A549 (cell line): Measurements from ENCODE around the gene TEX2. TPM values are rescaled to one million over a fixed set of nuclear protein-coding genes. Genes with fewer than 3 reads are reported as not detected.
A peak's percentile ranks its signal among the peaks of the same experiment; 100 is the strongest.

Source experiments
- ATAC-seq, 2 experiments: fragments of 200-7000 bp in 1 of 2; fragments of >200 bp in 1 of 2; cut with Nextera tagmentation in 1 of 2; cut with Tn5 transposase in 1 of 2; 3 replicates each; pipeline versions ENCODE4 v1.8.0 to v1.9.1; 2018 to 2020; ENCODE audit warnings: mild to moderate bottlenecking in 1 of 2, moderate library complexity in 1 of 2
- CTCF ChIA-PET: fragments of 300-600 bp; sonication (Branson Sonifier 250); formaldehyde crosslinking; extraction: SDS; loops from one replicate; lab custom pipeline; 2021; ENCODE audit warnings: antibody characterized with exemption, inconsistent platforms; lab: Yijun Ruan, JAX
- POLR2A ChIA-PET: fragments of 350-600 bp; formaldehyde crosslinking; extraction: SDS; loops from one replicate; lab custom pipeline; 2021; ENCODE audit warnings: antibody characterized with exemption, inconsistent platforms; lab: Yijun Ruan, JAX
- DNase-seq, 2 experiments: peaks; one replicate each; pipeline versions ENCODE4 v3.0.0 to v3.0.0-alpha.2; 2011 to 2016; ENCODE audit warnings: low read depth in 1 of 2, low spot score in 1 of 2
- FAIRE-seq: peaks from 2 replicates; lab custom pipeline; 2011; peaks lifted over from hg19 to GRCh38; lab: Jason Lieb, UNC
- H3K27ac ChIP-seq, 2 experiments: fragments of >200 bp; sonication (Bioruptor Twin); formaldehyde crosslinking; 3 replicates each; pipeline ENCODE4 v1.5.1; 2016 to 2017
- H3K4me1 ChIP-seq: fragments of >200 bp; sonication (Bioruptor Twin); formaldehyde crosslinking; 3 replicates; pipeline ENCODE4 v1.6.1; 2016
- H3K4me2 ChIP-seq: fragments of >200 bp; sonication (Bioruptor Twin); formaldehyde crosslinking; 3 replicates; pipeline ENCODE4 v1.6.1; 2016
- H3K4me3 ChIP-seq: fragments of >200 bp; sonication (Bioruptor Twin); formaldehyde crosslinking; 3 replicates; pipeline ENCODE4 v1.5.1; 2016
- H3K9me3 ChIP-seq: fragments of >200 bp; sonication (Bioruptor Twin); formaldehyde crosslinking; 3 replicates; pipeline ENCODE4 v1.6.1; 2016
- ATOH8 ChIP-seq: fragments of 250-450 bp; sonication (Bioruptor Pico); IDR thresholded peaks from 2 replicates; pipeline ENCODE4 v1.5.0; 2020; ENCODE audit warnings: low read depth, mild to moderate bottlenecking, moderate library complexity
- CBX2 ChIP-seq: fragments of 200-600 bp; sonication (generic); IDR thresholded peaks from 2 replicates; pipeline ENCODE4 v1.6.1; 2016; ENCODE audit warnings: low read depth, mild to moderate bottlenecking, borderline replicate concordance
- E2F6 ChIP-seq: IDR thresholded peaks from 2 replicates; pipeline ENCODE4 v1.6.1; 2012; ENCODE audit warnings: low read depth, borderline replicate concordance
- EHMT2 ChIP-seq: fragments of 200-600 bp; sonication (generic); IDR thresholded peaks from 2 replicates; pipeline ENCODE4 v1.6.1; 2016; ENCODE audit warnings: antibody characterized with exemption, low read depth, mild to moderate bottlenecking, moderate library complexity
- FOSL2 ChIP-seq, 2 experiments: fragments of 450-650 bp in 1 of 2; fragments of >200 bp in 1 of 2; sonication (Bioruptor Twin) in 1 of 2; formaldehyde crosslinking; IDR thresholded peaks; 2 replicates each; pipeline versions ENCODE4 v1.5.0 to v1.6.1; 2016 to 2020; ENCODE audit warnings: mild to moderate bottlenecking in 1 of 2, moderate library complexity in 1 of 2
- GATA3 ChIP-seq: IDR thresholded peaks from 2 replicates; pipeline ENCODE4 v1.6.1; 2012; ENCODE audit warnings: borderline replicate concordance
- HOXB13 ChIP-seq: fragments of 250-450 bp; sonication (Bioruptor Pico); IDR thresholded peaks from 2 replicates; pipeline ENCODE4 v1.5.0; 2020; ENCODE audit warnings: low read depth, mild to moderate bottlenecking, moderate library complexity
- JUNB ChIP-seq: fragments of >200 bp; sonication (Bioruptor Twin); formaldehyde crosslinking; IDR thresholded peaks from 2 replicates; pipeline ENCODE4 v1.6.1; 2016
- MAX ChIP-seq: IDR thresholded peaks from 2 replicates; pipeline ENCODE4 v1.6.1; 2012
- MYC ChIP-seq: IDR thresholded peaks from 2 replicates; pipeline ENCODE4 v1.6.1; 2012; ENCODE audit warnings: mild to moderate bottlenecking, inconsistent platforms, low read length, improper control_type of control experiment, borderline replicate concordance
- NPAS2 ChIP-seq: fragments of 250-450 bp; sonication (Bioruptor Pico); IDR thresholded peaks from 2 replicates; pipeline ENCODE4 v1.8.0; 2022; ENCODE audit warnings: mild to moderate bottlenecking, moderate library complexity, borderline replicate concordance
- PHF8 ChIP-seq: fragments of 200-600 bp; sonication (generic); IDR thresholded peaks from 2 replicates; pipeline ENCODE4 v1.6.1; 2016; ENCODE audit warnings: low read depth, mild to moderate bottlenecking, antibody characterized with exemption, moderate library complexity, borderline replicate concordance
- POLR2AphosphoS2 ChIP-seq: conservative IDR thresholded peaks from 2 replicates; pipeline ENCODE4 v1.6.1; 2012; ENCODE audit warnings: low read length, improper control_type of control experiment, inconsistent platforms
- RCOR1 ChIP-seq: fragments of 150-350 bp; IDR thresholded peaks from 2 replicates; pipeline ENCODE4 v1.6.1; 2014; ENCODE audit warnings: antibody characterized with exemption, low read length, low read depth
- RFX5 ChIP-seq: fragments of 450-650 bp; IDR thresholded peaks from 2 replicates; pipeline ENCODE4 v1.7.1; 2014; ENCODE audit warnings: antibody characterized with exemption, mild to moderate bottlenecking, moderate library complexity
- SMC3 ChIP-seq: fragments of >200 bp; sonication (Bioruptor Twin); formaldehyde crosslinking; IDR thresholded peaks from 3 replicates; pipeline ENCODE4 v1.6.1; 2018; ENCODE audit warnings: inconsistent platforms
- SREBF2 ChIP-seq: fragments of 450-650 bp; IDR thresholded peaks from 2 replicates; pipeline ENCODE4 v1.6.1; 2014; ENCODE audit warnings: mild to moderate bottlenecking, moderate library complexity
- TP53 ChIP-seq: fragments of 250-450 bp; sonication (Bioruptor Pico); IDR thresholded peaks from 2 replicates; pipeline ENCODE4 v1.5.0; 2021; ENCODE audit warnings: mild to moderate bottlenecking, moderate library complexity
- USF2 ChIP-seq: fragments of 450-650 bp; IDR thresholded peaks from 2 replicates; pipeline ENCODE4 v1.6.1; 2014; ENCODE audit warnings: antibody characterized with exemption
- ZFP36 ChIP-seq: fragments of 450-650 bp; IDR thresholded peaks from 2 replicates; pipeline ENCODE4 v1.6.1; 2014; ENCODE audit warnings: borderline replicate concordance; ENCODE audit not compliant: partially characterized antibody
- WGBS: methylation state at CpG from one replicate; pipeline ENCODE4 v1.1.6; 2017; ENCODE audit errors: missing lambda C conversion rate; 5-methylcytosine and 5-hydroxymethylcytosine counted together
- polyA plus RNA-seq, 4 experiments: library from polyadenylated mRNA; depleted of rRNA in 3 of 4; stranded (reverse); fragments of >200 nt; fragmentation: RNase III in 1 of 4; extraction: RNeasy Plus Mini Kit Qiagen cat#74134 plus additional on column Dnase treatment in 1 of 4; gene quantifications; 2 replicates in 3 of 4; 3 replicates in 1 of 4; pipeline ENCODE4 v1.2.3, GENCODE V29; 2011 to 2017
- TF ChIP-seq, protein P1 (sequence below): fragments of 250-450 bp; sonication (Bioruptor Pico); IDR thresholded peaks from 2 replicates; pipeline ENCODE4 v1.5.0; 2021; ENCODE audit warnings: mild to moderate bottlenecking, moderate library complexity, borderline replicate concordance

TEX2 gene
- polyA plus RNA-seq, 2 of the 4 experiments (the other 2 are of a cell fraction): 9.3 to 16.2 TPM

DNA sequence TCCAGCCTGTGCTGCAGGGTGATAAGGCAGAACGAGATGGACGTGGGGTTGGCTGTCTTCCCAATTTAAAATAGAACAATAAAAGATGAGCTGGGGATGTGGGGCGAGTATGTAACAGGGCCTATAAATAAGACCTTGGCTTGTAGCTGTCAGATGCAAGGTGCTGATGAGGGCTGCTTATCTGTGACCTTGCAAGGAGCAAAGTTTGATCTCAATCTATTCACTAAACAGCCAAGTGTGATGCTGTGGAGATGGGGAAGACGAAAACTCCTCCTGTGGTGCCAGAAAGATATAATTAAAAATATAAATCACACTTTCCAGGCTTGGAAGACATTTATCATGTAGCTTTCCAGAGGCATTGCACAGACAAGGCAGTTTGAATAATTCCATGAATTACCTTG lies 26.7 kb upstream of the TEX2 start:
- POLR2A ChIA-PET: interaction anchor here (0.9 to 1.5 kb wide), 2 partner anchors 144 kb away, joined by 3 to 6 read pairs; no protein-coding TSS in a partner anchor
- CTCF ChIA-PET: interaction anchor here (0.7 to 34.6 kb wide), 13 partner anchors 9 to 400 kb away, joined by 3 to 776 read pairs (median 5); no protein-coding TSS in a partner anchor
- Histone ChIP-seq H3K27ac (no peak overlapping the region), H3K4me1 (no peaks in the 10 kb centered on the region), H3K4me2 (no peak overlapping the region), H3K4me3 (no peak overlapping the region), H3K9me3 (peaks cover 13% of the 10 kb centered on the region)
- TF ChIP-seq RCOR1 (no peak), USF2 (no peak), TP53 (CRISPR knock-in tag) (no peak), EHMT2 (no peak), ZFP36 (no peak), MYC (no peak), PHF8 (no peak), CBX2 (no peak), MAX (no peak), SREBF2 (no peak), ATOH8 (CRISPR knock-in tag) (no peak), SMC3 (no peak)
- TF ChIP-seq, protein P1, sequence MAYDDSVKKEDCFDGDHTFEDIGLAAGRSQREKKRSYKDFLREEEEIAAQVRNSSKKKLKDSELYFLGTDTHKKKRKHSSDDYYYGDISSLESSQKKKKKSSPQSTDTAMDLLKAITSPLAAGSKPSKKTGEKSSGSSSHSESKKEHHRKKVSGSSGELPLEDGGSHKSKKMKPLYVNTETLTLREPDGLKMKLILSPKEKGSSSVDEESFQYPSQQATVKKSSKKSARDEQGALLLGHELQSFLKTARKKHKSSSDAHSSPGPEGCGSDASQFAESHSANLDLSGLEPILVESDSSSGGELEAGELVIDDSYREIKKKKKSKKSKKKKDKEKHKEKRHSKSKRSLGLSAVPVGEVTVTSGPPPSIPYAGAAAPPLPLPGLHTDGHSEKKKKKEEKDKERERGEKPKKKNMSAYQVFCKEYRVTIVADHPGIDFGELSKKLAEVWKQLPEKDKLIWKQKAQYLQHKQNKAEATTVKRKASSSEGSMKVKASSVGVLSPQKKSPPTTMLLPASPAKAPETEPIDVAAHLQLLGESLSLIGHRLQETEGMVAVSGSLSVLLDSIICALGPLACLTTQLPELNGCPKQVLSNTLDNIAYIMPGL (CRISPR knock-in tag): no peak
- WGBS: 31% methylated on average over 4 of the region's 4 CpGs
- no peak for DNase-seq
- FAIRE-seq: no peak
- no peak for ATAC-seq

- 46% methylated on average over 4 of the region's 4 CpGs for WGBS
- FAIRE-seq (no peak), DNase-seq (no peak), ATAC-seq (no peak)
- ChIA-PET CTCF (interaction anchor here (0.5 to 3.6 kb wide), 44 partner anchors 8 to 1800 kb away, joined by 3 to 37 read pairs (median 5); partner anchors contain the start of genes CSHL1 and GH1), POLR2A (interaction anchor here (2.0 to 2.4 kb wide), 2 partner anchors 135 to 137 kb away, joined by 10 to 22 read pairs; no protein-coding TSS in a partner anchor)
- Histone ChIP-seq H3K4me3 (no peak overlapping the region), H3K4me1 (no peaks in the 10 kb centered on the region), H3K4me2 (0 out of 3 replicates have a peak overlapping the region, but pooled peaks have one; percentile 4), H3K27ac (peak overlapping the region in 1 of 2 experiments; percentile 27; a peak in 1 of 6 replicates), H3K9me3 (no peaks in the 10 kb centered on the region)
- no peak for TF ChIP-seq HOXB13 (CRISPR knock-in tag)
- no peak for TF ChIP-seq FOSL2 (IDR thresholded peaks at IDR 0.05)
- TF ChIP-seq FOSL2 (CRISPR knock-in tag; IDR thresholded peaks at IDR 0.05): no peak
- no peak for TF ChIP-seq POLR2AphosphoS2
- no peak for TF ChIP-seq ZFP36
- TF ChIP-seq TP53 (CRISPR knock-in tag): no peak
- no peak for TF ChIP-seq JUNB
- TF ChIP-seq GATA3: no peak
- TF ChIP-seq NPAS2 (CRISPR knock-in tag): no peak
- no peak for TF ChIP-seq MYC
- TF ChIP-seq E2F6: no peak
- no peak for TF ChIP-seq RFX5
- no peak for TF ChIP-seq USF2
These were observed 19.7 kb upstream of the TEX2 start for GRCh38 chr17:64282753-64283080.
